HEK293 (cell line): Measurements from ENCODE around the gene S100A7.

Experiments used
- CTCF ChIA-PET: fragments of 350-600 bp; formaldehyde crosslinking; extraction: SDS; loops from one replicate; lab custom pipeline; 2021; ENCODE audit warnings: antibody characterized with exemption; lab: Yijun Ruan, JAX
- POLR2A ChIA-PET: fragments of 300-600 bp; formaldehyde crosslinking; extraction: SDS; loops from one replicate; lab custom pipeline; 2020; ENCODE audit warnings: antibody characterized with exemption, inconsistent platforms; lab: Yijun Ruan, JAX
- H3K27ac ChIP-seq: fragments of 200-500 bp; sonication (Bioruptor generic); 2 replicates; pipeline ENCODE4 v1.5.1; 2014; ENCODE audit warnings: low read depth, low read length, control low read depth, inconsistent platforms; ENCODE audit errors: extremely low read depth
- H3K36me3 ChIP-seq, 2 experiments: fragments of 200-500 bp in 1 of 2; sonication (Bioruptor generic) in 1 of 2; 1 replicate in 1 of 2; 2 replicates in 1 of 2; pipeline ENCODE4 v1.5.1; 2014 to 2017; ENCODE audit warnings: inconsistent platforms in 2 of 2, low read length in 2 of 2; ENCODE audit not compliant: control insufficient read depth in 2 of 2, insufficient read depth in 1 of 2
- H3K4me1 ChIP-seq: fragments of 200-500 bp; sonication (Bioruptor generic); 2 replicates; pipeline ENCODE4 v1.5.1; 2014; ENCODE audit warnings: mild to moderate bottlenecking, low read length, inconsistent platforms; ENCODE audit not compliant: control insufficient read depth, insufficient read depth
- H3K4me3 ChIP-seq: 2 replicates; pipeline ENCODE4 v1.5.1; 2011; ENCODE audit warnings: low read depth, mild to moderate bottlenecking, control low read depth, low read length, moderate library complexity
- H3K9me3 ChIP-seq: fragments of 200-500 bp; sonication (Bioruptor generic); 2 replicates; pipeline ENCODE4 v1.5.1; 2014; ENCODE audit warnings: low read depth, low read length, inconsistent platforms; ENCODE audit not compliant: control insufficient read depth, insufficient read depth
- KLF16 ChIP-seq: fragments of 450-650 bp; formaldehyde crosslinking; IDR thresholded peaks from 2 replicates; pipeline ENCODE4 v1.5.1; 2017; ENCODE audit warnings: missing biosample characterization, missing genetic modification characterization
- ZBTB8A ChIP-seq: fragments of 450-650 bp; formaldehyde crosslinking; IDR thresholded peaks from 2 replicates; pipeline ENCODE4 v1.5.1; 2016; ENCODE audit warnings: missing biosample characterization, missing genetic modification characterization
- ZNF140 ChIP-seq: fragments of 450-650 bp; formaldehyde crosslinking; IDR thresholded peaks from 2 replicates; pipeline ENCODE4 v1.5.1; 2016; ENCODE audit warnings: missing biosample characterization, missing genetic modification characterization
- ZNF292 ChIP-seq: fragments of 450-650 bp; formaldehyde crosslinking; IDR thresholded peaks from 2 replicates; pipeline ENCODE4 v1.5.1; 2016; ENCODE audit warnings: low read depth, missing biosample characterization, missing genetic modification characterization, borderline replicate concordance
- ZNF335 ChIP-seq: fragments of 450-650 bp; formaldehyde crosslinking; conservative IDR thresholded peaks from 2 replicates; pipeline ENCODE4 v1.5.1; 2016; ENCODE audit warnings: missing biosample characterization, missing genetic modification characterization
- ZNF555 ChIP-seq: fragments of 450-650 bp; formaldehyde crosslinking; conservative IDR thresholded peaks from 2 replicates; pipeline ENCODE4 v1.5.1; 2017; ENCODE audit warnings: missing biosample characterization, mild to moderate bottlenecking, missing genetic modification characterization, inconsistent platforms
- ZNF629 ChIP-seq: fragments of 450-650 bp; formaldehyde crosslinking; IDR thresholded peaks from 2 replicates; pipeline ENCODE4 v1.5.1; 2017; ENCODE audit warnings: missing biosample characterization, missing genetic modification characterization
- ZNF654 ChIP-seq: fragments of 450-650 bp; formaldehyde crosslinking; IDR thresholded peaks from 2 replicates; pipeline ENCODE4 v1.5.1; 2016; ENCODE audit warnings: low read depth, missing biosample characterization, missing genetic modification characterization
- ZNF658 ChIP-seq: fragments of 450-650 bp; formaldehyde crosslinking; IDR thresholded peaks from 2 replicates; pipeline ENCODE4; 2016; ENCODE audit warnings: missing biosample characterization, missing genetic modification characterization
- ZNF747 ChIP-seq: fragments of 450-650 bp; formaldehyde crosslinking; IDR thresholded peaks from 2 replicates; pipeline ENCODE4 v1.5.1; 2016; ENCODE audit warnings: missing biosample characterization, missing genetic modification characterization
- ZNF76 ChIP-seq: fragments of 450-650 bp; formaldehyde crosslinking; IDR thresholded peaks from 2 replicates; pipeline ENCODE4; 2016; ENCODE audit warnings: low read depth, missing biosample characterization, missing genetic modification characterization, borderline replicate concordance
- ZNF776 ChIP-seq: fragments of 450-650 bp; formaldehyde crosslinking; IDR thresholded peaks from 2 replicates; pipeline ENCODE4 v1.5.0; 2017; ENCODE audit warnings: missing biosample characterization, missing genetic modification characterization, borderline replicate concordance
- ZNF785 ChIP-seq: fragments of 450-650 bp; formaldehyde crosslinking; IDR thresholded peaks from 2 replicates; pipeline ENCODE4 v1.5.1; 2016; ENCODE audit warnings: missing biosample characterization, missing genetic modification characterization
- TF ChIP-seq, protein P1 (sequence below): fragments of 450-650 bp; formaldehyde crosslinking; IDR thresholded peaks from 2 replicates; pipeline ENCODE4 v1.5.1; 2016; ENCODE audit warnings: missing biosample characterization, missing genetic modification characterization
- TF ChIP-seq, protein P2 (sequence below): fragments of 450-650 bp; formaldehyde crosslinking; IDR thresholded peaks from 2 replicates; pipeline ENCODE4 v1.5.1; 2016; ENCODE audit warnings: missing biosample characterization, missing genetic modification characterization
- TF ChIP-seq, protein P3 (sequence below): fragments of 450-650 bp; formaldehyde crosslinking; IDR thresholded peaks from 2 replicates; pipeline ENCODE4 v1.5.1; 2016; ENCODE audit warnings: missing biosample characterization, missing genetic modification characterization
- TF ChIP-seq, protein P4 (sequence below): fragments of 450-650 bp; formaldehyde crosslinking; IDR thresholded peaks from 2 replicates; pipeline ENCODE4 v1.5.1; 2017; ENCODE audit warnings: missing biosample characterization, missing genetic modification characterization
- TF ChIP-seq, protein P5 (sequence below): fragments of 450-650 bp; formaldehyde crosslinking; IDR thresholded peaks from 2 replicates; pipeline ENCODE4 v1.5.1; 2017; ENCODE audit warnings: missing biosample characterization, missing genetic modification characterization

Gene S100A7

DNA sequence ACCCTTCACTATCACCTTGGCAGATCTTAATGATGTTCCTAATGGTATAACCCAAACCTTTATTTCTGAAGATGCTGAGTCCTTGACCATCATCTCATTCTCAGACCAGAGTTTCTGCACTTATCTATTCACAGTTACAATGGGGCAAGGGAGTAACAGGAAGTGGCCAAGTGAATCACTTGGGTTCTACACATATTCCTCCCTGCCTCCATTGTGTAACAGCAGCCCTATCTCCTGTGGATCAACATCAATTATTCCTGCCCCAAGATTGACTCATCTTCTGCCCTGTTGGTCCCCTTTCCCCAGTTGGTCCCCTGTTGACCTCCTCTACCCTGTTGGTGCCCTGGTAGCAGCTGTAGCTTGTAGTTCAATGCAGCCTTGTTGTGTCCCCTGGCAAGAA is 10.3 kb upstream of the S100A7 start (continued):
- TF ChIP-seq, protein P1, sequence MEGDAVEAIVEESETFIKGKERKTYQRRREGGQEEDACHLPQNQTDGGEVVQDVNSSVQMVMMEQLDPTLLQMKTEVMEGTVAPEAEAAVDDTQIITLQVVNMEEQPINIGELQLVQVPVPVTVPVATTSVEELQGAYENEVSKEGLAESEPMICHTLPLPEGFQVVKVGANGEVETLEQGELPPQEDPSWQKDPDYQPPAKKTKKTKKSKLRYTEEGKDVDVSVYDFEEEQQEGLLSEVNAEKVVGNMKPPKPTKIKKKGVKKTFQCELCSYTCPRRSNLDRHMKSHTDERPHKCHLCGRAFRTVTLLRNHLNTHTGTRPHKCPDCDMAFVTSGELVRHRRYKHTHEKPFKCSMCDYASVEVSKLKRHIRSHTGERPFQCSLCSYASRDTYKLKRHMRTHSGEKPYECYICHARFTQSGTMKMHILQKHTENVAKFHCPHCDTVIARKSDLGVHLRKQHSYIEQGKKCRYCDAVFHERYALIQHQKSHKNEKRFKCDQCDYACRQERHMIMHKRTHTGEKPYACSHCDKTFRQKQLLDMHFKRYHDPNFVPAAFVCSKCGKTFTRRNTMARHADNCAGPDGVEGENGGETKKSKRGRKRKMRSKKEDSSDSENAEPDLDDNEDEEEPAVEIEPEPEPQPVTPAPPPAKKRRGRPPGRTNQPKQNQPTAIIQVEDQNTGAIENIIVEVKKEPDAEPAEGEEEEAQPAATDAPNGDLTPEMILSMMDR = no peak
- TF ChIP-seq ZNF747 (tag by site-specific recombination) (no peak), KLF16 (no peak)
- TF ChIP-seq, protein P2, sequence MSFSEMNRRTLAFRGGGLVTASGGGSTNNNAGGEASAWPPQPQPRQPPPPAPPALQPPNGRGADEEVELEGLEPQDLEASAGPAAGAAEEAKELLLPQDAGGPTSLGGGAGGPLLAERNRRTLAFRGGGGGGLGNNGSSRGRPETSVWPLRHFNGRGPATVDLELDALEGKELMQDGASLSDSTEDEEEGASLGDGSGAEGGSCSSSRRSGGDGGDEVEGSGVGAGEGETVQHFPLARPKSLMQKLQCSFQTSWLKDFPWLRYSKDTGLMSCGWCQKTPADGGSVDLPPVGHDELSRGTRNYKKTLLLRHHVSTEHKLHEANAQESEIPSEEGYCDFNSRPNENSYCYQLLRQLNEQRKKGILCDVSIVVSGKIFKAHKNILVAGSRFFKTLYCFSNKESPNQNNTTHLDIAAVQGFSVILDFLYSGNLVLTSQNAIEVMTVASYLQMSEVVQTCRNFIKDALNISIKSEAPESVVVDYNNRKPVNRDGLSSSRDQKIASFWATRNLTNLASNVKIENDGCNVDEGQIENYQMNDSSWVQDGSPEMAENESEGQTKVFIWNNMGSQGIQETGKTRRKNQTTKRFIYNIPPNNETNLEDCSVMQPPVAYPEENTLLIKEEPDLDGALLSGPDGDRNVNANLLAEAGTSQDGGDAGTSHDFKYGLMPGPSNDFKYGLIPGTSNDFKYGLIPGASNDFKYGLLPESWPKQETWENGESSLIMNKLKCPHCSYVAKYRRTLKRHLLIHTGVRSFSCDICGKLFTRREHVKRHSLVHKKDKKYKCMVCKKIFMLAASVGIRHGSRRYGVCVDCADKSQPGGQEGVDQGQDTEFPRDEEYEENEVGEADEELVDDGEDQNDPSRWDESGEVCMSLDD (tag by site-specific recombination) = no peak

DNA sequence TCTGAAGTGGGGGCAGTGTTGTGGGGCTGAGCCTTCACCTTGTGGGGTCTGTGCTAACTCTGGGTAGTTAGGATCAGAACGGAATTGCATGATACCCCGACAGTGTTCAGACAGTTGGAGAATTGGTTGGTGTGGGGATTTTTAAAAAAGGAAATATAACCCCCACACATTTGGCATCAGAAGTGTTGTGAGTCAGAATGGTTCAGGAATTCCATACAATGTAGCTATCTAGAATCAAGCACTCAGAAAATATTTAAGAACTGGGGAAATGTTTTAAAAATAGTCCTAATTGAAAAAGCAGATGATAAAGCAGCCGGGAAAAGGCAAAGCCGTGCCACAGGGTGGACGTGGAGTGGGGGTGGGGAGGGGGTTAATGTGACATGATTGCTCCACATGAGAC is 6.5 kb upstream of the S100A7 start:
- no peak overlapping the region for H3K27ac ChIP-seq
- ChIA-PET POLR2A (interaction anchor here (0.6 kb wide), 1 partner anchor 867 kb away, joined by 5 read pairs; no protein-coding TSS in a partner anchor), CTCF (interaction anchor here (0.7 to 7.1 kb wide), 10 partner anchors 10 to 160 kb away, joined by 3 to 63 read pairs (median 4); partner anchors contain the start of gene S100A13)
- no peaks in the 10 kb centered on the region for H3K36me3 ChIP-seq
- no peaks in the 10 kb centered on the region for H3K4me1 ChIP-seq
- no peak overlapping the region for H3K4me3 ChIP-seq
- no peaks in the 10 kb centered on the region for H3K9me3 ChIP-seq
- TF ChIP-seq ZNF555 (tag by site-specific recombination) = no peak
- TF ChIP-seq, protein P3, sequence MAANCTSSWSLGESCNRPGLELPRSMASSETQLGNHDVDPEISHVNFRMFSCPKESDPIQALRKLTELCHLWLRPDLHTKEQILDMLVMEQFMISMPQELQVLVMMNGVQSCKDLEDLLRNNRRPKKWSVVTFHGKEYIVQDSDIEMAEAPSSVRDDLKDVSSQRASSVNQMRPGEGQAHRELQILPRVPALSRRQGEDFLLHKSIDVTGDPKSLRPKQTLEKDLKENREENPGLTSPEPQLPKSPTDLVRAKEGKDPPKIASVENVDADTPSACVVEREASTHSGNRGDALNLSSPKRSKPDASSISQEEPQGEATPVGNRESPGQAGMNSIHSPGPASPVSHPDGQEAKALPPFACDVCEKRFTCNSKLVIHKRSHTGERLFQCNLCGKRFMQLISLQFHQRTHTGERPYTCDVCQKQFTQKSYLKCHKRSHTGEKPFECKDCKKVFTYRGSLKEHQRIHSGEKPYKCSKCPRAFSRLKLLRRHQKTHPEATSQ (tag by site-specific recombination) = no peak

DNA sequence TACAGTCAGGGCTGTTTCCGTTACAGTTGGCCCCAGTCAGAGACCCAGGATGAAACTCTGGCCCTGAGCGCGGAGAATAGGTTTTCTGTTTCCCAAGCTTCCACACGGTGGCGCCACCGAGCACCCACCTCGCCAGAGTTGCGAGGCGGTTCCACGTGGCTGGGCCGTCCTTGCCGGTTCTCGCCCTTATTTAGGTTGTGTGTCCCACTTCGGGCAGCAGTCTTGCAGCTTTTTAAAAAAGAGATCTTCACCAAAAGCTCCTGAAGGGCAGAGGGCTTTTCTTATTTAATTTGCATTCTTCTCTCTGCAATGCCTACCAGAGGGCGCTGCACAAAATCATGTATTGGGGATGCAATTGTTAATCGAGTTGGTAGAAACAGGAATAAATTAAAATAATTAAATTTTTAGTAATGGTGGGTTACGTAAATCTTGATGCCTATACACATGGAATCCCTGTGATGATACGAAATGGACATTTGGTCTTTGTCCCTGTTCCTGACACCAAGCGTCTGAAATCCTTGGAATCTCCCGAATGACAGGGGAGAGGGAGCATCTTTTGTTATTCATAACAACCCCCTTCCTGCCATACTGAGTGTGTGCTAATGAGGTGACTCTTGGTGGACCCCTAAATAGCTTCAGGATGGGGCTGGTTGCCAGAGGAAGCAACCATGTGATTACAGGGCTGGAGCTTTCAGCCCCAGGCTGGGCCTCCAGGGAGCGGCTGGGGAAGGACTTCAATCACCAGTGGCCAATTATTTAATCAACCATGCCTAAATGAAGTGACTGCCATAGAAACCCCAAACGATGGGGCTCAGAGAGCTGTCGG is 5.6 kb upstream of the S100A7 start:
- Histone ChIP-seq H3K27ac (no peak overlapping the region), H3K9me3 (no peaks in the 10 kb centered on the region), H3K4me3 (no peak overlapping the region), H3K4me1 (no peaks in the 10 kb centered on the region), H3K36me3 (no peaks in the 10 kb centered on the region)
- ChIA-PET CTCF (interaction anchor here (0.6 to 7.1 kb wide), 28 partner anchors 9 to 146 kb away, joined by 3 to 63 read pairs (median 4); partner anchors contain the start of gene S100A9), POLR2A (interaction anchor here (0.6 kb wide), 1 partner anchor 868 kb away, joined by 5 read pairs; no protein-coding TSS in a partner anchor)
- TF ChIP-seq, protein P4, sequence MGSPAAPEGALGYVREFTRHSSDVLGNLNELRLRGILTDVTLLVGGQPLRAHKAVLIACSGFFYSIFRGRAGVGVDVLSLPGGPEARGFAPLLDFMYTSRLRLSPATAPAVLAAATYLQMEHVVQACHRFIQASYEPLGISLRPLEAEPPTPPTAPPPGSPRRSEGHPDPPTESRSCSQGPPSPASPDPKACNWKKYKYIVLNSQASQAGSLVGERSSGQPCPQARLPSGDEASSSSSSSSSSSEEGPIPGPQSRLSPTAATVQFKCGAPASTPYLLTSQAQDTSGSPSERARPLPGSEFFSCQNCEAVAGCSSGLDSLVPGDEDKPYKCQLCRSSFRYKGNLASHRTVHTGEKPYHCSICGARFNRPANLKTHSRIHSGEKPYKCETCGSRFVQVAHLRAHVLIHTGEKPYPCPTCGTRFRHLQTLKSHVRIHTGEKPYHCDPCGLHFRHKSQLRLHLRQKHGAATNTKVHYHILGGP (tag by site-specific recombination) = no peak
- TF ChIP-seq ZNF76 (tag by site-specific recombination) (no peak), ZNF654 (tag by site-specific recombination) (peak; percentile 22), ZNF629 (no peak), ZBTB8A (tag by site-specific recombination) (peak; percentile 23; the same call in 1 of the 2 replicates), ZNF292 (no peak), ZNF785 (tag by site-specific recombination) (no peak), ZNF335 (tag by site-specific recombination) (no peak), ZNF776 (tag by site-specific recombination) (no peak), ZNF658 (tag by site-specific recombination) (no peak), ZNF140 (no peak)
- TF ChIP-seq, protein P5, sequence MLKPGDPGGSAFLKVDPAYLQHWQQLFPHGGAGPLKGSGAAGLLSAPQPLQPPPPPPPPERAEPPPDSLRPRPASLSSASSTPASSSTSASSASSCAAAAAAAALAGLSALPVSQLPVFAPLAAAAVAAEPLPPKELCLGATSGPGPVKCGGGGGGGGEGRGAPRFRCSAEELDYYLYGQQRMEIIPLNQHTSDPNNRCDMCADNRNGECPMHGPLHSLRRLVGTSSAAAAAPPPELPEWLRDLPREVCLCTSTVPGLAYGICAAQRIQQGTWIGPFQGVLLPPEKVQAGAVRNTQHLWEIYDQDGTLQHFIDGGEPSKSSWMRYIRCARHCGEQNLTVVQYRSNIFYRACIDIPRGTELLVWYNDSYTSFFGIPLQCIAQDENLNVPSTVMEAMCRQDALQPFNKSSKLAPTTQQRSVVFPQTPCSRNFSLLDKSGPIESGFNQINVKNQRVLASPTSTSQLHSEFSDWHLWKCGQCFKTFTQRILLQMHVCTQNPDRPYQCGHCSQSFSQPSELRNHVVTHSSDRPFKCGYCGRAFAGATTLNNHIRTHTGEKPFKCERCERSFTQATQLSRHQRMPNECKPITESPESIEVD (tag by site-specific recombination) = no peak
- TF ChIP-seq, protein P1 = peak; percentile 67
